Neural cell (in vitro differentiated cells): Measurements from ENCODE around the gene IL13RA2. TPM values are rescaled to one million over a fixed set of nuclear protein-coding genes. Genes with fewer than 3 reads are reported as not detected.

Experiments used
- H2AFZ ChIP-seq: fragments of 200-600, 300-800 bp; sonication (generic), shearing (Covaris generic); 2 replicates; pipeline ENCODE4 v1.6.0; 2014; ENCODE audit warnings: low read depth, mild to moderate bottlenecking, antibody characterized with exemption, low read length, moderate library complexity
- H3F3A ChIP-seq: fragments of 200-600 bp; shearing (Covaris generic); 2 replicates; pipeline ENCODE4 v1.6.1; 2016; ENCODE audit warnings: mild to moderate bottlenecking, moderate library complexity, mixed read lengths, antibody characterized with exemption, low read length; ENCODE audit not compliant: insufficient read depth, poor library complexity, severe bottlenecking
- H3K27ac ChIP-seq: fragments of 200-600, 300-800 bp; sonication (generic), shearing (Covaris generic); 2 replicates; pipeline ENCODE4 v1.5.1; 2014; ENCODE audit warnings: mild to moderate bottlenecking, low read length, moderate library complexity
- H3K27me3 ChIP-seq: fragments of 300-800, 200-600 bp; sonication (generic), shearing (Covaris generic); 2 replicates; pipeline ENCODE4 v1.6.0; 2014; ENCODE audit warnings: mild to moderate bottlenecking, low read depth, low read length, moderate library complexity; ENCODE audit not compliant: insufficient read depth
- H3K36me3 ChIP-seq: fragments of 300-800, 200-600 bp; sonication (generic), shearing (Covaris generic); 2 replicates; pipeline ENCODE4 v1.5.1; 2014; ENCODE audit warnings: mild to moderate bottlenecking, antibody characterized with exemption, low read length, moderate library complexity; ENCODE audit not compliant: insufficient read depth
- H3K4me2 ChIP-seq: fragments of 300-800, 200-600 bp; sonication (generic), shearing (Covaris generic); 2 replicates; pipeline ENCODE4 v1.6.0; 2014; ENCODE audit warnings: mild to moderate bottlenecking, low read length
- H3K4me3 ChIP-seq: fragments of 300-800, 200-600 bp; sonication (generic), shearing (Covaris generic); 2 replicates; pipeline ENCODE4 v1.5.1; 2014; ENCODE audit warnings: mild to moderate bottlenecking, low read length, moderate library complexity
- H3K79me2 ChIP-seq: fragments of 200-600 bp; shearing (Covaris generic); replicated peaks from 2 replicates; pipeline ENCODE4 v1.6.0; 2014; ENCODE audit warnings: mild to moderate bottlenecking, low read length, moderate library complexity; ENCODE audit not compliant: insufficient read depth
- H3K9ac ChIP-seq: fragments of 300-800, 200-600 bp; sonication (generic), shearing (Covaris generic); 2 replicates; pipeline ENCODE4 v1.6.1; 2016; ENCODE audit warnings: mild to moderate bottlenecking, low read length, mixed read lengths
- H3K9me2 ChIP-seq: fragments of 200-600 bp; shearing (Covaris generic); 2 replicates; pipeline ENCODE4 v1.6.1; 2016; ENCODE audit warnings: mild to moderate bottlenecking, low read length, mixed read lengths; ENCODE audit not compliant: insufficient read depth
- H3K9me3 ChIP-seq: fragments of 200-600, 300-800 bp; sonication (generic), shearing (Covaris generic); 2 replicates; pipeline ENCODE4 v1.6.1; 2016; ENCODE audit warnings: mild to moderate bottlenecking, mixed run types, low read length, moderate library complexity, mixed read lengths
- H4K20me1 ChIP-seq: fragments of 200-600 bp; shearing (Covaris generic); 2 replicates; pipeline ENCODE4 v1.6.1; 2016; ENCODE audit warnings: mild to moderate bottlenecking, mixed run types; ENCODE audit not compliant: insufficient read depth
- CTCF ChIP-seq: fragments of 450-650 bp; IDR thresholded peaks from 2 replicates; pipeline ENCODE4 v1.5.1; 2014; ENCODE audit warnings: antibody characterized with exemption, mild to moderate bottlenecking, moderate library complexity; ENCODE audit not compliant: poor library complexity, severe bottlenecking
- EP300 ChIP-seq: fragments of 450-650 bp; conservative IDR thresholded peaks from 2 replicates; pipeline ENCODE4 v1.6.1; 2014; ENCODE audit warnings: antibody characterized with exemption, mild to moderate bottlenecking, moderate library complexity; ENCODE audit not compliant: poor library complexity, severe bottlenecking
- EZH2 ChIP-seq: fragments of 200-600, 300-800 bp; shearing (Covaris generic), sonication (generic); IDR thresholded peaks from 2 replicates; pipeline ENCODE4 v1.6.1; 2014; ENCODE audit warnings: antibody characterized with exemption, low read length, borderline replicate concordance, mild to moderate bottlenecking; ENCODE audit not compliant: insufficient read depth, poor library complexity, severe bottlenecking
- MXI1 ChIP-seq: fragments of 450-650 bp; conservative IDR thresholded peaks from 2 replicates; pipeline ENCODE4 v1.6.1; 2014; ENCODE audit warnings: antibody characterized with exemption, mild to moderate bottlenecking; ENCODE audit not compliant: poor library complexity, severe bottlenecking
- POLR2AphosphoS5 ChIP-seq: IDR thresholded peaks from 2 replicates; pipeline ENCODE4 v1.6.1; 2012
- RAD21 ChIP-seq: fragments of 450-650 bp; conservative IDR thresholded peaks from 2 replicates; pipeline ENCODE4 v1.6.1; 2014; ENCODE audit warnings: antibody characterized with exemption, mild to moderate bottlenecking, moderate library complexity
- REST ChIP-seq: IDR thresholded peaks from 2 replicates; pipeline ENCODE4 v1.6.1; 2012; ENCODE audit warnings: borderline replicate concordance
- SMC3 ChIP-seq: fragments of 450-650 bp; conservative IDR thresholded peaks from 2 replicates; pipeline ENCODE4 v1.6.1; 2014; ENCODE audit warnings: antibody characterized with exemption, mild to moderate bottlenecking, moderate library complexity; ENCODE audit not compliant: poor library complexity
- TAF1 ChIP-seq: IDR thresholded peaks from 2 replicates; pipeline ENCODE4 v1.6.1; 2012; ENCODE audit warnings: low read depth
- polyA plus RNA-seq: library from polyadenylated mRNA; depleted of rRNA; stranded (reverse); fragments of >200 nt; gene quantifications from 2 replicates; pipeline ENCODE4 v1.2.3, GENCODE V29; 2014

Gene IL13RA2
- polyA plus RNA-seq, 1 donor from 2014 or later: 1.4 TPM

GRCh38 chrX:115054876-115055275 lies 37.5 kb upstream of the IL13RA2 start:
- H2AFZ ChIP-seq: no peak overlapping the region
- no peak overlapping the region for H3K9ac ChIP-seq
- H3K36me3 ChIP-seq: no peaks in the 10 kb centered on the region
- no peak overlapping the region for H3K4me2 ChIP-seq
- H3K9me3 ChIP-seq: no peaks in the 10 kb centered on the region
- TF ChIP-seq POLR2AphosphoS5 (no peak), RAD21 (no peak), SMC3 (no peak)
- H3K27me3 ChIP-seq: no peaks in the 10 kb centered on the region
- H3F3A ChIP-seq: no peaks in the 10 kb centered on the region
- H3K4me3 ChIP-seq: no peak overlapping the region
- H3K9me2 ChIP-seq: no peaks in the 10 kb centered on the region
- no peaks in the 10 kb centered on the region for H4K20me1 ChIP-seq
- H3K27ac ChIP-seq: no peak overlapping the region
- H3K79me2 ChIP-seq: no peaks in the 10 kb centered on the region

GRCh38 chrX:115053223-115053622 lies 35.8 kb upstream of the IL13RA2 start:
- Histone ChIP-seq H3K27ac (no peak overlapping the region), H4K20me1 (no peaks in the 10 kb centered on the region)
- TF ChIP-seq MXI1 (no peak), POLR2AphosphoS5 (no peak), TAF1 (no peak), EP300 (no peak), SMC3 (no peak), EZH2 (no peak), RAD21 (no peak), CTCF (no peak), REST (no peak)

GRCh38 chrX:115047715-115048114 lies 30.3 kb upstream of the IL13RA2 start:
- Histone ChIP-seq H3K9ac (no peak overlapping the region), H3K27ac (no peak overlapping the region), H3K9me3 (no peaks in the 10 kb centered on the region), H4K20me1 (no peaks in the 10 kb centered on the region), H3K27me3 (no peaks in the 10 kb centered on the region), H3K79me2 (no peaks in the 10 kb centered on the region), H3K4me3 (no peak overlapping the region), H2AFZ (no peak overlapping the region), H3F3A (no peaks in the 10 kb centered on the region), H3K4me2 (no peak overlapping the region), H3K36me3 (no peaks in the 10 kb centered on the region), H3K9me2 (no peaks in the 10 kb centered on the region)
- TF ChIP-seq SMC3 (no peak), MXI1 (no peak), REST (no peak), EP300 (no peak), TAF1 (no peak), POLR2AphosphoS5 (no peak), RAD21 (no peak)

More at GRCh38 chrX:115053223-115053622, 35.8 kb upstream of the IL13RA2 start:
- Histone ChIP-seq H2AFZ (no peak overlapping the region), H3K79me2 (no peaks in the 10 kb centered on the region), H3K36me3 (no peaks in the 10 kb centered on the region), H3K4me2 (no peak overlapping the region), H3K4me3 (no peak overlapping the region), H3K27me3 (no peaks in the 10 kb centered on the region), H3F3A (no peaks in the 10 kb centered on the region), H3K9ac (no peak overlapping the region), H3K9me2 (no peaks in the 10 kb centered on the region), H3K9me3 (no peaks in the 10 kb centered on the region)
